Measurements from ENCODE around the gene CRADD. TPM values are rescaled to one million over a fixed set of nuclear protein-coding genes. Genes with fewer than 3 reads are reported as not detected.

The CRADD gene
- total RNA-seq, 1 donor from 2014 or later, result 17.1 TPM

- ATAC-seq (no peak), DNase-seq (no peak)
- no peaks in the 10 kb centered on the region for H3K27me3 ChIP-seq
- H3K36me3 ChIP-seq, result no peaks in the 10 kb centered on the region
- H3K9me3 ChIP-seq, result no peaks in the 10 kb centered on the region
- intact Hi-C loops (cut with DNase I), result no loop called here
- TF ChIP-seq CTCF (IDR thresholded peaks at IDR 0.05), result no peak
- no peak overlapping the region for H3K27ac ChIP-seq
- H3K4me3 ChIP-seq, result no peak overlapping the region
- H3K4me1 ChIP-seq, result no peaks in the 10 kb centered on the region
Measured at GRCh38 chr12:93915411-93915810, 238.2 kb downstream of the CRADD start.

- no peak for TF ChIP-seq CTCF (IDR thresholded peaks at IDR 0.05)
- intact Hi-C loops (cut with DNase I), result no loop called here
- H3K27ac ChIP-seq, result no peak overlapping the region
- H3K9me3 ChIP-seq, result no peaks in the 10 kb centered on the region
- H3K4me3 ChIP-seq, result no peak overlapping the region
- H3K4me1 ChIP-seq, result no peaks in the 10 kb centered on the region
- H3K36me3 ChIP-seq, result no peaks in the 10 kb centered on the region
- no peaks in the 10 kb centered on the region for H3K27me3 ChIP-seq
- ATAC-seq (no peak), DNase-seq (no peak)
Measured at GRCh38 chr12:93916402-93916801, 239.2 kb downstream of the CRADD start.

- no peaks in the 10 kb centered on the region for H3K4me1 ChIP-seq
- H3K9me3 ChIP-seq, result no peaks in the 10 kb centered on the region
- ATAC-seq (no peak), DNase-seq (no peak)
- H3K4me3 ChIP-seq, result no peak overlapping the region
- no peaks in the 10 kb centered on the region for H3K27me3 ChIP-seq
- intact Hi-C loops (cut with DNase I), result no loop called here
- no peak for TF ChIP-seq CTCF (IDR thresholded peaks at IDR 0.05)
- H3K36me3 ChIP-seq, result no peaks in the 10 kb centered on the region
- H3K27ac ChIP-seq, result no peak overlapping the region
Measured at GRCh38 chr12:93918262-93918661, 241.1 kb downstream of the CRADD start.

- H3K36me3 ChIP-seq, result no peaks in the 10 kb centered on the region
- no peak for DNase-seq
- H3K9me3 ChIP-seq, result no peaks in the 10 kb centered on the region
- no peak overlapping the region for H3K4me3 ChIP-seq
- H3K27me3 ChIP-seq, result no peaks in the 10 kb centered on the region
- intact Hi-C loops (cut with DNase I), result no loop called here
- no peak for TF ChIP-seq CTCF (IDR thresholded peaks at IDR 0.05)
- no peak overlapping the region for H3K27ac ChIP-seq
- ATAC-seq, result no peak
- no peaks in the 10 kb centered on the region for H3K4me1 ChIP-seq
Measured at GRCh38 chr12:93918900-93919299, 241.7 kb downstream of the CRADD start.

GRCh38 chr12:93921521-93921920, 244.3 kb downstream of the CRADD start:
- ATAC-seq, result no peak
- H3K27me3 ChIP-seq, result no peaks in the 10 kb centered on the region
- H3K27ac ChIP-seq, result no peak overlapping the region
- H3K4me3 ChIP-seq, result no peak overlapping the region
- no peaks in the 10 kb centered on the region for H3K4me1 ChIP-seq
- H3K36me3 ChIP-seq, result no peaks in the 10 kb centered on the region
- no peak for DNase-seq
- TF ChIP-seq CTCF (IDR thresholded peaks at IDR 0.05), result no peak
- intact Hi-C loops (cut with DNase I), result no loop called here
- no peaks in the 10 kb centered on the region for H3K9me3 ChIP-seq

- no peak for DNase-seq
Measured at GRCh38 chr12:93922583-93923006, 245.4 kb downstream of the CRADD start.

More at GRCh38 chr12:93922583-93923006, 245.4 kb downstream of the CRADD start:
- H3K27me3 ChIP-seq, result no peaks in the 10 kb centered on the region
- intact Hi-C loops (cut with DNase I), result no loop called here
- H3K27ac ChIP-seq, result no peak overlapping the region
- no peak overlapping the region for H3K4me3 ChIP-seq
- no peaks in the 10 kb centered on the region for H3K4me1 ChIP-seq
- no peak for ATAC-seq
- no peaks in the 10 kb centered on the region for H3K36me3 ChIP-seq
- TF ChIP-seq CTCF (IDR thresholded peaks at IDR 0.05), result no peak
- H3K9me3 ChIP-seq, result no peaks in the 10 kb centered on the region

Data from upper lobe of right lung (tissue), 1 donor.